ENCODE data around the gene PACS2. TPM values are rescaled to one million over a fixed set of nuclear protein-coding genes. Genes with fewer than 3 reads are reported as not detected.
"Not testable (repeated sequence)": the region's sequence is repeated elsewhere in the genome, so short reads cannot be mapped to it uniquely, and the experiment has no call there.

PACS2 gene
- total RNA-seq, 3 donors from 2014 or later (not counting 1 experiment from before 2014, with no cell fraction given): 58.4 to 76.5 (median 69.2) TPM

DNA sequence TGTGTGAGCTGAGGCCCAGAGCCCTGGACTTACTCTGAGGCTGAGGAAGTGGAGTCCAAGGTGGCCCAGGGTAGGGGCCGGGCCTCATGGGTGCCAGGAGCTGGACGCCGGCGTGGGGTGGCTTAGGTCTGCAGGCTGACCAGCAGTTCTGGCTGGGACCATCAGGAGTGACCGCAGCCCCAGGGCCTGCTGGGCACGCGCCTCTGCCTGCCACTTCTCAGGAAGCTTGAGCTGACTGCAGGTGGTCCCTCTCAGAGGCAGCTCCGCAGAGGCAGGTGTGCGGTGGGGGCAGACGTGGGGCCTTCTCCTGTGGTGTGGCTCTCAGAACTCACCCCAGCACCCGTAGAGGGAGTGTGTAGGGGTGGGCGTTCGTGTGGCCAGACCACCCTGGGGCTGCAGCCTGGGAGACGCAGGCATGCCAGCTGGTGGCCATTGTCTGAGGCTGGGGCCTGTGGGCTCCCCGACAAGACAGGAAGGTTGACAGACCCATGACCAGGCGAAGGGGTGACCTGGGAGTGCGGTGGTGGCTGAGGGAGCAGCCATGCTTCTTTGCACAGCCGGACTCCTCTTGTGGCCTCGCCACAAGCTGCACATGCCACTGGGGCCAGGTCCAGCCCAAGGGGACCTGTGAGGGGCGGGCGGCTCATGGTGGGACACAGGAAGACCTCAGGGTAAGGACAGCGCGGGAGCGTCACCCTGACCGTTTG is 43.7 kb downstream of the PACS2 start:
- Histone ChIP-seq H3K27ac (ENCODE audit: low read length) (no peak overlapping the region), H3K36me3 (ENCODE audit: control insufficient read depth, insufficient read depth, low read length) (no peaks in the 10 kb centered on the region), H3K27me3 (ENCODE audit: control insufficient read depth, insufficient read depth, low read length) (no peaks in the 10 kb centered on the region), H3K9me3 (ENCODE audit: control insufficient read depth, insufficient read depth, low read length) (no peaks in the 10 kb centered on the region), H3K4me1 (ENCODE audit: control insufficient read depth, insufficient read depth, low read length) (no peaks in the 10 kb centered on the region), H3K4me3 (ENCODE audit: low read length) (no peak overlapping the region)
- Mint-ChIP-seq H3K27me3 (ENCODE audit: low read depth in 2 of 2) (no peaks in the 10 kb centered on the region), H3K4me3 (no peak overlapping the region), H3K4me1 (peaks cover 0 to under 1% of the 10 kb centered on the region in 2 donors), H3K9me3 (no peaks in the 10 kb centered on the region), H3K36me3 (no peaks in the 10 kb centered on the region), H3K27ac (no peak overlapping the region)
- WGBS (ENCODE audit: insufficient coverage): 95% methylated on average over 25 of the region's 25 CpGs
- ATAC-seq: peak in 1 of 3 donors; percentile 9
- intact Hi-C loops (cut with micrococcal nuclease): loop anchor here (10.0 kb wide), 1 partner anchor 383 kb away; the partner anchor contains the start of gene AHNAK2
- DNase-seq: no peak
- TF ChIP-seq CTCF (IDR thresholded peaks at IDR 0.05): no peak

DNA sequence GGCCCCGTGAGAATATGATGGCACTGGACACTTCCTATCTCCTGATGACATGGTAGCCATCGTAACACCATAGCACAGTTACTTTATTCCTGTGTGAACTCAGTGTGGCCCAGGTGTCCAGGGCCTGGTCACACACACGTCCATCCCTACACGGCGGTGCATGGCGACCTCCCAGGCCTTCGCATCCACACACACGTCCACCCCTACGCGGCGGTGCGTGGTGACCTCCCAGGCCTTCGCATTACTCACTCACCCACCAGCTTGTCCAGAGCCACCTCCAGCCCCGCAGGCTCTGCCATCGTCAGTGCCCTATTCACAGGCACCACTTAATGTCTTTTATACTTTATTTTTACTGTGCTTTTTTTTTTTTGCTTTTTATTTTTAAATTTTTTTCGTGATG is 44.4 kb downstream of the PACS2 start:
- no peak for TF ChIP-seq CTCF (IDR thresholded peaks at IDR 0.05)
- Histone ChIP-seq H3K4me3 (ENCODE audit: low read length) (no peak overlapping the region), H3K9me3 (ENCODE audit: control insufficient read depth, insufficient read depth, low read length) (no peaks in the 10 kb centered on the region), H3K4me1 (ENCODE audit: control insufficient read depth, insufficient read depth, low read length) (no peaks in the 10 kb centered on the region), H3K27me3 (ENCODE audit: control insufficient read depth, insufficient read depth, low read length) (no peaks in the 10 kb centered on the region), H3K27ac (ENCODE audit: low read length) (no peak overlapping the region), H3K36me3 (ENCODE audit: control insufficient read depth, insufficient read depth, low read length) (no peaks in the 10 kb centered on the region)
- DNase-seq (no peak), ATAC-seq (no peak)
- no peaks in the 10 kb centered on the region for H3K9me3 Mint-ChIP-seq
- peaks cover 4 to 7% of the 10 kb centered on the region in 2 donors for H3K4me1 Mint-ChIP-seq
- intact Hi-C loops (cut with micrococcal nuclease): loop anchor here (10.0 kb wide), 1 partner anchor 384 kb away; the partner anchor contains the start of gene AHNAK2
- H3K4me3 Mint-ChIP-seq: no peak overlapping the region
- H3K27ac Mint-ChIP-seq: no peak overlapping the region
- WGBS (ENCODE audit: insufficient coverage): 99% methylated on average over 15 of the region's 16 CpGs
- no peaks in the 10 kb centered on the region for H3K27me3 Mint-ChIP-seq (ENCODE audit: low read depth in 2 of 2)
- no peaks in the 10 kb centered on the region for H3K36me3 Mint-ChIP-seq

- H3K9me3 ChIP-seq (ENCODE audit: control insufficient read depth, insufficient read depth, low read length); H3K4me1 Mint-ChIP-seq; intact Hi-C loops (cut with micrococcal nuclease); DNase-seq; H3K4me1 ChIP-seq (ENCODE audit: control insufficient read depth, insufficient read depth, low read length); H3K9me3 Mint-ChIP-seq; H3K27me3 Mint-ChIP-seq (ENCODE audit: low read depth in 2 of 2); H3K27ac Mint-ChIP-seq; H3K4me3 ChIP-seq (ENCODE audit: low read length); H3K36me3 Mint-ChIP-seq; H3K27ac ChIP-seq (ENCODE audit: low read length); H3K27me3 ChIP-seq (ENCODE audit: control insufficient read depth, insufficient read depth, low read length); H3K4me3 Mint-ChIP-seq; H3K36me3 ChIP-seq (ENCODE audit: control insufficient read depth, insufficient read depth, low read length); ATAC-seq: not testable (repeated sequence)
- 99% methylated on average over 9 of the region's 10 CpGs for WGBS (ENCODE audit: insufficient coverage)
Measured at GRCh38 chr14:105361412-105361811, 46.9 kb downstream of the PACS2 start.

DNA sequence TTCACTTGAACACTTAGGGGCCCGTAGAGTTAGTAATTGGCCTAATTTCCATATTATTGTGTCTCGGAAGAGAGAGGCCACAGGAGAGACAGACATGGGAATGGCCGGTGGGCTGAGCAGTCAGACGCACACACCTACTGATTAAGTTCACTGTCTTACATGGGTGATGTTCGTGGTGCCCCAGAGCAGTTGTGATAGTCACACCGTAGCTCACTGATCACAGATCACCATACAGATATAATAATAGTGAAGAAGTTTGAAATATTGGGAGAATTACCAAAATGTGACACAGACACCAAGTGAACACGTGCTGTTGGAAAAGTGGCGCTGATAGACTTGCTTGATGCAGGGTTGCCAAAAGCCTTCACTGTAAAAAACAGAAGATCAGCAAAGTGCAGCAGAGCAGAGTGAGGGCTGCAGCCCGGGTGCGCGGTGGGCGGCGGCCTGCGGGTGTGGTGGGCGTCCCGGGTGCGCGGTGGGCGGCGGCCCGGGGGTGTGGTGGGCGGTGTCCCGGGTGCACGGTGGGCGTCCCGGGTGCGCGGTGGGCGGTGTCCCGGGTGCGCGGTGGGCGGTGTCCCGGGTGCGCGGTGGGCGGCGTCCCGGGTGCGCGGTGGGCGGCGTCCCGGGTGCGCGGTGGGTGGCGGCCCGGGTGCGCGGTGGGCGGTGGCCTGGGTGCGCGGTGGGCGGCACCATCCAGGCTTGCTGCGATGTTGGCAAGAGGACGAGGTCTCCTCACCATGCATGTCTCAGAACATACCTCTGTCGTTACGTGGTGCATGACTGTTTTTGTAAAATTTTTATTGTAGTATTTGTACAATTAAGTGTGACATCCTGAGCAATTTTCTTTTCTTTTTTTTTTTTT is 49.5 kb downstream of the PACS2 start:
- Mint-ChIP-seq H3K4me3 (peak overlapping the region; percentile 77), H3K27me3 (ENCODE audit: low read depth in 2 of 2) (no peaks in the 10 kb centered on the region), H3K27ac (peak overlapping the region in 1 of 2 donors; percentile 53), H3K36me3 (no peaks in the 10 kb centered on the region), H3K4me1 (peaks cover 6 to 10% of the 10 kb centered on the region in 2 donors), H3K9me3 (no peaks in the 10 kb centered on the region)
- 13% methylated on average over 54 of the region's 58 CpGs for WGBS (ENCODE audit: insufficient coverage)
- peak in 1 of 2 donors; percentile 68 for DNase-seq
- H3K9me3 ChIP-seq (ENCODE audit: control insufficient read depth, insufficient read depth, low read length): no peaks in the 10 kb centered on the region
- peaks cover 10% of the 10 kb centered on the region for H3K4me1 ChIP-seq (ENCODE audit: control insufficient read depth, insufficient read depth, low read length)
- peaks cover 7% of the 10 kb centered on the region for H3K36me3 ChIP-seq (ENCODE audit: control insufficient read depth, insufficient read depth, low read length)
- H3K27ac ChIP-seq (ENCODE audit: low read length): no peak overlapping the region
- no peak overlapping the region for H3K4me3 ChIP-seq (ENCODE audit: low read length)
- intact Hi-C loops (cut with micrococcal nuclease): no loop called here
- ATAC-seq: peak in 2 of 3 donors; percentile 66 to 83
- no peaks in the 10 kb centered on the region for H3K27me3 ChIP-seq (ENCODE audit: control insufficient read depth, insufficient read depth, low read length)
- no peak for TF ChIP-seq CTCF (IDR thresholded peaks at IDR 0.05)
